ENCODE measurements around the gene RAPGEF2. TPM values are rescaled to one million over a fixed set of nuclear protein-coding genes. Genes with fewer than 3 reads are reported as not detected.
A peak's percentile ranks its signal among the peaks of the same experiment; 100 is the strongest.

RAPGEF2 gene
- total RNA-seq, 1 experiment from 2014 or later, result 37.1 TPM

GRCh38 chr4:159145992-159146330 is 43.1 kb downstream of the RAPGEF2 start:
- no peak overlapping the region for H4K91ac ChIP-seq (ENCODE audit: insufficient read length, low read depth, low read length)
- H2BK15ac ChIP-seq (ENCODE audit: low read depth, low read length), result no peak overlapping the region
- H3K9me3 ChIP-seq (ENCODE audit: control insufficient read depth, low read depth, low read length), result no peaks in the 10 kb centered on the region
- H3K14ac ChIP-seq (ENCODE audit: insufficient read depth, low read length), result no peak overlapping the region
- no peak overlapping the region for H3K4me3 Mint-ChIP-seq
- no peak overlapping the region for H2AFZ ChIP-seq (ENCODE audit: low read length)
- no peak overlapping the region for H3K18ac ChIP-seq (ENCODE audit: insufficient read length, low read depth, low read length)
- no peaks in the 10 kb centered on the region for H3K9me3 Mint-ChIP-seq
- TF ChIP-seq CTCF (conservative IDR thresholded peaks at IDR 0.05), result no peak
- no peak overlapping the region for H3K4me2 ChIP-seq (ENCODE audit: insufficient read depth, insufficient read length, low read length)
- H3K23me2 ChIP-seq (ENCODE audit: insufficient read length, low read depth, low read length, poor library complexity, severe bottlenecking), result no peaks in the 10 kb centered on the region
- peaks cover 4% of the 10 kb centered on the region for H3K79me1 ChIP-seq (ENCODE audit: insufficient read depth, low read depth, low read length, poor library complexity, severe bottlenecking)
- H2BK5ac ChIP-seq (ENCODE audit: insufficient read length, low read length), result no peak overlapping the region
- no peak overlapping the region for H4K5ac ChIP-seq (ENCODE audit: insufficient read length, low read depth, low read length)
- no peak overlapping the region for H3T11ph ChIP-seq (ENCODE audit: low read length)
- no peak overlapping the region for H3K27ac ChIP-seq (ENCODE audit: insufficient read length, low read depth, low read length)
- H3K9ac ChIP-seq (ENCODE audit: extremely low read depth, insufficient read length, low read length), result no peak overlapping the region
- DNase-seq, result no peak
- H3K36me3 Mint-ChIP-seq (ENCODE audit: insufficient read depth in 1 of 3, low read depth in 3 of 3), result no peaks in the 10 kb centered on the region
- no peak overlapping the region for H2BK120ac ChIP-seq (ENCODE audit: low read depth, low read length, poor library complexity, severe bottlenecking)
- WGBS (ENCODE audit: extremely low coverage, insufficient read length, low lambda C conversion rate), result no CpG with 5 or more reads among the region's 1 CpG
- H3K23ac ChIP-seq (ENCODE audit: insufficient read length, low read depth, low read length), result no peak overlapping the region
- H3K27me3 ChIP-seq (ENCODE audit: insufficient read depth, low read length), result no peaks in the 10 kb centered on the region
- no peaks in the 10 kb centered on the region for H4K20me1 ChIP-seq (ENCODE audit: control insufficient read depth, insufficient read depth, insufficient read length)
- H3K4me1 ChIP-seq (ENCODE audit: insufficient read depth, low read length), result peaks cover 6% of the 10 kb centered on the region; the same call in 1 of the 2 replicates
- H3K79me2 ChIP-seq (ENCODE audit: insufficient read depth, low read length), result no peaks in the 10 kb centered on the region; the same call in 1 of the 2 replicates
- no peaks in the 10 kb centered on the region for H3K27me3 Mint-ChIP-seq (ENCODE audit: low read depth)
- H2AK5ac ChIP-seq (ENCODE audit: insufficient read length, low read length), result no peak overlapping the region
- no peak overlapping the region for H3K4ac ChIP-seq (ENCODE audit: low read depth, low read length)
- no peak overlapping the region for H2BK20ac ChIP-seq (ENCODE audit: low read depth, low read length, poor library complexity, severe bottlenecking)
- peaks cover 16 to 30% of the 10 kb centered on the region in 2 experiments for H3K4me1 Mint-ChIP-seq
- H3K27ac Mint-ChIP-seq, result peak overlapping the region in 1 of 3 experiments; percentile 83; a peak in 2 of 7 replicates
- no peak overlapping the region for H2BK12ac ChIP-seq (ENCODE audit: insufficient read length, low read depth, low read length)
- no peak overlapping the region for H3K56ac ChIP-seq (ENCODE audit: insufficient read length, low read depth, low read length)
- no peak overlapping the region for H4K8ac ChIP-seq (replicated peaks; ENCODE audit: insufficient read length, low read depth, low read length)
